Fibroblast of lung (primary cell): ENCODE data around the gene C12orf42. TPM values are rescaled to one million over a fixed set of nuclear protein-coding genes. Genes with fewer than 3 reads are reported as not detected.
"Not testable (repeated sequence)": the region's sequence is repeated elsewhere in the genome, so short reads cannot be mapped to it uniquely, and the experiment has no call there.

Experiments
- DNase-seq, 2 donors: peaks; one replicate each; pipeline versions ENCODE4 v3.0.0 to v3.0.0-alpha.2; 2010; ENCODE audit warnings: low read depth in 2 of 2
- H2AFZ ChIP-seq: 2 replicates; pipeline ENCODE4 v1.5.1; 2012; ENCODE audit warnings: low read length, control low read depth, inconsistent platforms
- H3K27ac ChIP-seq: 2 replicates; pipeline ENCODE4 v1.5.1; 2011; ENCODE audit warnings: low read length, control low read depth; ENCODE audit not compliant: insufficient read depth
- H3K27me3 ChIP-seq: 2 replicates; pipeline ENCODE4 v1.5.1; 2011; ENCODE audit warnings: mild to moderate bottlenecking, low read length; ENCODE audit not compliant: control insufficient read depth, insufficient read depth
- H3K36me3 ChIP-seq: 2 replicates; pipeline ENCODE4 v1.5.1; 2011; ENCODE audit warnings: low read length; ENCODE audit not compliant: control insufficient read depth, insufficient read depth
- H3K4me1 ChIP-seq: 2 replicates; pipeline ENCODE4 v1.5.1; 2011; ENCODE audit warnings: low read length; ENCODE audit not compliant: control insufficient read depth, insufficient read depth; ENCODE audit errors: extremely low read depth
- H3K4me2 ChIP-seq: 2 replicates; pipeline ENCODE4 v1.5.1; 2011; ENCODE audit warnings: low read length, control low read depth; ENCODE audit not compliant: insufficient read depth; ENCODE audit errors: extremely low read depth
- H3K4me3 ChIP-seq, 4 experiments: fragments of 200-600 bp in 1 of 4; sonication (generic) in 1 of 4; replicated peaks in 1 of 4; 2 replicates each; pipeline ENCODE4 v1.5.1; 2011 to 2016; ENCODE audit warnings: low read length in 4 of 4, low read depth in 3 of 4, mild to moderate bottlenecking in 3 of 4, control low read depth in 2 of 4, inconsistent platforms in 1 of 4, mixed read lengths in 1 of 4; ENCODE audit not compliant: insufficient read depth in 1 of 4; ENCODE audit errors: control extremely low read depth in 1 of 4
- H3K79me2 ChIP-seq: 2 replicates; pipeline ENCODE4 v1.5.1; 2012; ENCODE audit warnings: mild to moderate bottlenecking, low read length, inconsistent platforms; ENCODE audit not compliant: control insufficient read depth, insufficient read depth
- H3K9ac ChIP-seq: 2 replicates; pipeline ENCODE4 v1.5.1; 2011; ENCODE audit warnings: mild to moderate bottlenecking, low read length, control low read depth; ENCODE audit not compliant: insufficient read depth
- H3K9me3 ChIP-seq: 2 replicates; pipeline ENCODE4 v1.5.1; 2012; ENCODE audit warnings: low read depth, low read length; ENCODE audit not compliant: control insufficient read depth, insufficient read depth
- H4K20me1 ChIP-seq: 2 replicates; pipeline ENCODE4 v1.5.1; 2011; ENCODE audit warnings: low read length; ENCODE audit not compliant: control insufficient read depth, insufficient read depth; ENCODE audit errors: extremely low read depth
- EZH2 ChIP-seq: IDR thresholded peaks from 2 replicates; pipeline ENCODE4 v1.5.1; 2012; ENCODE audit warnings: low read length, control low read depth, mild to moderate bottlenecking; ENCODE audit errors: missing control alignments
- polyA plus RNA-seq, 2 donors: library from polyadenylated mRNA; depleted of rRNA in 1 of 2; stranded (reverse) in 1 of 2; unstranded in 1 of 2; fragments of >200 nt; gene quantifications; 2 replicates each; pipeline ENCODE4 v1.2.1, GENCODE V29; 2011 to 2012; ENCODE audit warnings: missing spikeins in 1 of 2
- total RNA-seq: library from RNA; depleted of rRNA; stranded (reverse); fragments of >200 nt; gene quantifications from 2 replicates; pipeline ENCODE4 v1.2.1, GENCODE V29; 2014
- TF ChIP-seq, protein P1 (sequence below), 2 donors: IDR thresholded peaks in 1 of 2; conservative IDR thresholded peaks in 1 of 2; 1 replicate in 1 of 2; 2 replicates in 1 of 2; pipeline ENCODE4 v1.5.1; 2011 to 2012; ENCODE audit warnings: low read length in 2 of 2, control low read depth in 1 of 2, inconsistent platforms in 1 of 2, low read depth in 1 of 2, mild to moderate bottlenecking in 1 of 2

The C12orf42 gene
- total and polyA plus RNA-seq, 2 donors (not counting 1 experiment from before 2014, with no cell fraction given): not detected

DNA sequence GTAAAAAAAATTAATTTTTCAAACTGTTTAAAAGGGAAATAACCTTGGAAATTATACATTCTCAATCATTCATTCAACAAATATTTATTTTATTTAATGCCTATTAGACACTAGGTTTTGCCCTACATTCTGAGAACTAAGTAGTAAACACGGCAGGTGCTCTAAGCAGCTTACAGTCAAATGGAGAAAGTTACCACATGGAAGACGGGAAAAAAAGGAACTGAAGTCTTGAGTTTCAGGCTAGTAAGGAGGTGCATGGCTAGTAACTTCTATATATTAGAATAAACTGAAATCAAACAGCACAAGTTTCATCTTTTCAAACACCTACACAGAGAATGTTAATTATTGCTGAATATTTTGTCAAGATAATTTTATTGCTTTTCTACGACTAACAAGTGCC is 52.9 kb downstream of the C12orf42 start:
- Histone ChIP-seq H3K27me3 (no peaks in the 10 kb centered on the region), H2AFZ (no peak overlapping the region), H3K4me2 (no peak overlapping the region), H3K79me2 (no peaks in the 10 kb centered on the region), H3K36me3 (no peaks in the 10 kb centered on the region), H4K20me1 (no peaks in the 10 kb centered on the region), H3K9ac (no peak overlapping the region), H3K27ac (no peak overlapping the region), H3K9me3 (no peaks in the 10 kb centered on the region), H3K4me3 (no peak overlapping the region), H3K4me1 (no peaks in the 10 kb centered on the region)
- TF ChIP-seq, protein P1, sequence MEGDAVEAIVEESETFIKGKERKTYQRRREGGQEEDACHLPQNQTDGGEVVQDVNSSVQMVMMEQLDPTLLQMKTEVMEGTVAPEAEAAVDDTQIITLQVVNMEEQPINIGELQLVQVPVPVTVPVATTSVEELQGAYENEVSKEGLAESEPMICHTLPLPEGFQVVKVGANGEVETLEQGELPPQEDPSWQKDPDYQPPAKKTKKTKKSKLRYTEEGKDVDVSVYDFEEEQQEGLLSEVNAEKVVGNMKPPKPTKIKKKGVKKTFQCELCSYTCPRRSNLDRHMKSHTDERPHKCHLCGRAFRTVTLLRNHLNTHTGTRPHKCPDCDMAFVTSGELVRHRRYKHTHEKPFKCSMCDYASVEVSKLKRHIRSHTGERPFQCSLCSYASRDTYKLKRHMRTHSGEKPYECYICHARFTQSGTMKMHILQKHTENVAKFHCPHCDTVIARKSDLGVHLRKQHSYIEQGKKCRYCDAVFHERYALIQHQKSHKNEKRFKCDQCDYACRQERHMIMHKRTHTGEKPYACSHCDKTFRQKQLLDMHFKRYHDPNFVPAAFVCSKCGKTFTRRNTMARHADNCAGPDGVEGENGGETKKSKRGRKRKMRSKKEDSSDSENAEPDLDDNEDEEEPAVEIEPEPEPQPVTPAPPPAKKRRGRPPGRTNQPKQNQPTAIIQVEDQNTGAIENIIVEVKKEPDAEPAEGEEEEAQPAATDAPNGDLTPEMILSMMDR (conservative IDR thresholded peaks at IDR 0.05 in 1 of 2, IDR thresholded peaks at IDR 0.05 in 1 of 2; ENCODE audit: low read depth in 1 of 2, low read length in 2 of 2): no peak
- no peak for TF ChIP-seq EZH2
- DNase-seq: no peak

DNA sequence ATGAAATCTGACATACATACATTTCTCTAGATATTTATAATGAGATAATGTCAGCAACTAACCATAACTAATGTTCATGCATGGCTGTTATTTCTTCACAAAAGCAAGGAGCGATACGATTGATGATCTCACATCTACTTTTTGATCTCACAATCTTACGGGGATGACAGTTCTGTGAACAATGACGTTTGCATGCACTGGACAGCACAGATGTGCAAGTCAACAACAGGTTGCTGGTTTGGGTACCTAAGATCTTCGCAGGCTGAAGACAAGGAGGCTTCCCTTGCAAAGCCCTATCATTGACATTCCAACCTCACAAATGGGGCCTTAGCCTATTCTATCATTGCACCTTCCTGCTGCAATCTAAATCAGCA is 53.6 kb downstream of the C12orf42 start:
- TF ChIP-seq, protein P1 (conservative IDR thresholded peaks at IDR 0.05 in 1 of 2, IDR thresholded peaks at IDR 0.05 in 1 of 2; ENCODE audit: low read depth in 1 of 2, low read length in 2 of 2): no peak
- no peak for TF ChIP-seq EZH2
- Histone ChIP-seq H3K4me3 (no peak overlapping the region), H3K36me3 (no peaks in the 10 kb centered on the region), H3K9ac (no peak overlapping the region), H2AFZ (no peak overlapping the region), H3K79me2 (no peaks in the 10 kb centered on the region), H3K9me3 (no peaks in the 10 kb centered on the region), H3K27me3 (no peaks in the 10 kb centered on the region), H3K27ac (no peak overlapping the region), H3K4me2 (no peak overlapping the region), H3K4me1 (no peaks in the 10 kb centered on the region), H4K20me1 (no peaks in the 10 kb centered on the region)
- no peak for DNase-seq

DNA sequence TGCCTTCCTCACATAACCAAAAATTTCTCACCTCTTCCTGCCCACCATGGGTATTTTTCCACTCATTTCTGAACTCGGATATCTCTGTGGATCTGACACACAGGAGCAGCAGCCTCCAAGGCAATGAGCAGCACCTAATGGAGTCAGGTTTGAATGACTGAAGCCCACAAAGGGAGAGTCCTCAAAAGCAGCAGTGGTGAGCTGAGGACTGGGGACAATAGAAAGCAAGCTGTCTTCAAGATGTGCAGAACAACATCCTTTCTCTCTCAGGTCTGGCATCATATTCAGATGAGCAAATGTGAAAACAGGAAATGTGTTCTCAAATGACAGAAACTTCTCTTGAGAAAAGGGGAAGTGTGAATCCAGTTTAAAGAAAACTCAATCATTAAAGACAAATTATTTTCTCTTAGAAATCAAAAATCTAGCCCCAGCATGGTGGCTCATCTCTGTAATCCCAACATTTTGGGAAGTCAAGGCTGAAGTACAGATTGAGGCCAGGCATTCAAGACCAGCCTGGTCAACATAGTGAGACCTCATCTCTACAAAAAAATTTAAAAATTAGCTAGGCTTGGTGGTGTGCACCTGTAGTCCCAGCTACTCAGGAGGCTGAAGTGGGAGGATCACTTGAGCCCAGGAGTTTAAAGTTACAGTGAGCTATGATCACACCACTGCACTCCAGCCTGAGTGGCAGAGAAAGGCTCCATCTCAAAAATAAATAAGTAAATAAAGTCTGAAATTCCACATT is 54.2 kb downstream of the C12orf42 start:
- no peak overlapping the region for H2AFZ ChIP-seq
- DNase-seq: no peak
- no peaks in the 10 kb centered on the region for H3K27me3 ChIP-seq
- H3K9me3 ChIP-seq: no peaks in the 10 kb centered on the region
- no peaks in the 10 kb centered on the region for H3K79me2 ChIP-seq
- H3K4me3 ChIP-seq: no peak overlapping the region
- no peak overlapping the region for H3K27ac ChIP-seq
- no peaks in the 10 kb centered on the region for H3K4me1 ChIP-seq
- no peak for TF ChIP-seq EZH2
- TF ChIP-seq, protein P1 (conservative IDR thresholded peaks at IDR 0.05 in 1 of 2, IDR thresholded peaks at IDR 0.05 in 1 of 2; ENCODE audit: low read depth in 1 of 2, low read length in 2 of 2): no peak
- H4K20me1 ChIP-seq: no peaks in the 10 kb centered on the region
- no peaks in the 10 kb centered on the region for H3K36me3 ChIP-seq
- no peak overlapping the region for H3K9ac ChIP-seq
- H3K4me2 ChIP-seq: no peak overlapping the region

DNA sequence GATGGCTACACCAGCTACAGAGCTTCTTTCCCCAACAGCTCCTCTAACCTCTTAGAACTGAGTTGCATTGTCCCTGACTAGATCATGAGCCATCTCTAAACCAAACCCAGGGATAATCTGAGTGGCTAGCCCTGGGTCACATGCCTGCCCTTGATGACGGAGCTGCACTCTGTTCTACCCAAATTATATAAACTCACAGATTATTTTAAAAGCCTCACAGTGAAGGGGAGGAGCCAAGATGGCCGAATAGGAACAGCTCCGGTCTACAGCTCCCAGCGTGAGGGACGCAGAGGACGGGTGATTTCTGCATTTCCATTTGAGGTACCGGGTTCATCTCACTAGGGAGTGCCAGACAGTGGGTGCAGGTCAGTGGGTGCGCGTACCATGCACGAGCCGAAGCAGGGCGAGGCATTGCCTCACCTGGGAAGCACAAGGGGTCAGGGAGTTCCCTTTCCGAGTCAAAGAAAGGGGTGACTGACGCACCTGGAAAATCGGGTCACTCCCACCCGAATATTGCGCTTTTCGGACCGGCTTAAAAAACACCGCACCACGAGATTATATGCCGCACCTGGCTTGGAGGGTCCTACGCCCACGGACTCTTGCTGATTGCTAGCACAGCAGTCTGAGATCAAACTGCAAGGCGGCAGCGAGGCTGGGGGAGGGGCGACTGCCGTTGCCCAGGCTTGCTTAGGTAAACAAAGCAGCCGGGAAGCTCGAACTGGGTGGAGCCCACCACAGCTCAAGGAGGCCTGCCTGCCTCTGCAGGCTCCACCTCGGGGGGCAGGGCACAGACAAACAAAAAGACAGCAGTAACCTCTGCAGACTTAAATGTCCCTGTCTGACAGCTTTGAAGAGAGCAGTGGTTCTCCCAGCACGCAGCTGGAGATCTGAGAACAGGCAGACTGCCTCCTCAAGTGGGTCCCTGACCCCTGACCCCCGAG is 61.3 kb downstream of the C12orf42 start:
- H3K9ac ChIP-seq, H3K27ac ChIP-seq, H4K20me1 ChIP-seq, H3K36me3 ChIP-seq, H3K4me2 ChIP-seq, H2AFZ ChIP-seq, H3K9me3 ChIP-seq, H3K79me2 ChIP-seq, H3K4me3 ChIP-seq, H3K4me1 ChIP-seq, H3K27me3 ChIP-seq, DNase-seq: not testable (repeated sequence)
